GM04503 (cell line): ENCODE data around the gene R3HDM4.
A peak's percentile ranks its signal among the peaks of the same experiment; 100 is the strongest.
"Not testable (repeated sequence)": the region's sequence is repeated elsewhere in the genome, so short reads cannot be mapped to it uniquely, and the experiment has no call there.

Experiments
- DNase-seq: peaks from one replicate; pipeline ENCODE4 v3.0.0-alpha.2; 2012; ENCODE audit warnings: low read depth

R3HDM4 gene

GRCh38 chr19:911197-912033 is 1.6 kb downstream of the R3HDM4 start:
- no peak for DNase-seq

GRCh38 chr19:907183-907853 is 5.7 kb downstream of the R3HDM4 start:
- no peak for DNase-seq

- no peak for DNase-seq
Measured at GRCh38 chr19:906480-906879, 6.5 kb downstream of the R3HDM4 start.

- no peak for DNase-seq
Measured at GRCh38 chr19:904545-904944, 8.5 kb downstream of the R3HDM4 start.

- no peak for DNase-seq
Measured at GRCh38 chr19:903266-903797, 9.7 kb downstream of the R3HDM4 start.

- no peak for DNase-seq
Measured at GRCh38 chr19:902446-903226, 10.4 kb downstream of the R3HDM4 start.

GRCh38 chr19:902093-902370 is 11.0 kb downstream of the R3HDM4 start:
- DNase-seq = no peak

- DNase-seq = no peak
Measured at GRCh38 chr19:901216-902092, 11.6 kb downstream of the R3HDM4 start.

- no peak for DNase-seq
Measured at GRCh38 chr19:900302-901111, 12.5 kb downstream of the R3HDM4 start.

GRCh38 chr19:900043-900301 is 13.0 kb downstream of the R3HDM4 start:
- no peak for DNase-seq

GRCh38 chr19:899336-900042 is 13.5 kb downstream of the R3HDM4 start:
- DNase-seq = no peak

- DNase-seq = no peak
Measured at GRCh38 chr19:898663-899062, 14.4 kb downstream of the R3HDM4 start.

- DNase-seq = no peak
Measured at GRCh38 chr19:897442-898039, 15.5 kb downstream of the R3HDM4 start.

- DNase-seq = no peak
Measured at GRCh38 chr19:896999-897398, 16.0 kb downstream of the R3HDM4 start.

- no peak for DNase-seq
Measured at GRCh38 chr19:896434-896833, 16.6 kb downstream of the R3HDM4 start.

- peak; percentile 37 for DNase-seq
Measured at GRCh38 chr19:892894-893689, 19.9 kb downstream of the R3HDM4 start, which contains the start of the genes MED16 and RNU6-9. Gene MED16 (minus strand): TSS chr19:893187. CDS start chr19:891131, 2,056 bp downstream. Gene RNU6-9 (plus strand): TSS chr19:893484.

- no peak for DNase-seq
Measured at GRCh38 chr19:892243-892893, 20.7 kb downstream of the R3HDM4 start.

GRCh38 chr19:891421-892200 is 21.4 kb downstream of the R3HDM4 start:
- DNase-seq = not testable (repeated sequence)
